SIG-M5 treated with dmso at 0.1 percent for 504 hours (cell line): ENCODE data around the gene CADM2.

Source experiments
- DNase-seq: peaks from one replicate; lab custom pipeline; 2025; ENCODE audit not compliant: unreplicated experiment; lab: John Stamatoyannopoulos, UW

Gene CADM2

DNA sequence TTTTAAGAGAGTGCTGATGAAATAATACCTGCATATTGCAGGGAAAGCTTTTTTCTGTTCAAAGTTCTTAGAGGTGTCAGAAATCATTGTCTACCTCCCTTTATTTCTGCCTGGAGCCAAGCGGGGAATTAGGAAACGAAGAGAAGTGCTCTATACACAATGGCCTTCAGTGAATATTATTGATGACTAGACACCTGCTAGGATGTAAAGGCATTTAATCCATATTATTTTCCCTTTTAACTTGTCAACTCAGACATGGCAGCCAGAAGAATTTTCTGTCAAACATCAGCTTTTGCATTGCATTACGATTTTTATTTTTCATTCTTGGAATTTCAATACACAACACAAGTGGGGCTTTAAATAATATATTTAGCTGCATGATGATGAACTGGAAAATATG, 24.7 kb downstream of the CADM2 start:
- no peak for DNase-seq

- no peak for DNase-seq
These were observed 25.6 kb downstream of the CADM2 start for GRCh38 chr3:84984429-84984828.

DNA sequence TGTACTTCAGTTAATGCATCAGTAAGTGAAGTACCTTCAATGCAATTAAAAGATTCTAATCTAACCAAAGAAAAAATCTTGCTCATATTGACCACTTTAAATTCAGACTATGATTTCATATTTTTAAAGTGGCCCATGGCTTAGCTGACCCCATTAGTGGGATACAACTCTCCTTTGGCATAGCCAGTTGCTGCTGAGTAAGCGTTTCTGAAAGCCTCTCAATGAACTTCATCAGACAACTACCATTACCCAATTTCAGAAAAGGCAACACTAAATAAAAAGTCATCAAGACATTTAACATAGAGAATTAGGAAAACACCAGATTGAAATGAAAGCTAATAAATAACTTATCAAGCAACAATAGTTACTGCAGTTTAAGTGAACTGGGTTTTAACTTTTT, 27.0 kb downstream of the CADM2 start:
- no peak for DNase-seq

- no peak for DNase-seq
These were observed 29.1 kb downstream of the CADM2 start for GRCh38 chr3:84987706-84988504.

- DNase-seq = no peak
These were observed 30.3 kb downstream of the CADM2 start for GRCh38 chr3:84989102-84989501.

DNA sequence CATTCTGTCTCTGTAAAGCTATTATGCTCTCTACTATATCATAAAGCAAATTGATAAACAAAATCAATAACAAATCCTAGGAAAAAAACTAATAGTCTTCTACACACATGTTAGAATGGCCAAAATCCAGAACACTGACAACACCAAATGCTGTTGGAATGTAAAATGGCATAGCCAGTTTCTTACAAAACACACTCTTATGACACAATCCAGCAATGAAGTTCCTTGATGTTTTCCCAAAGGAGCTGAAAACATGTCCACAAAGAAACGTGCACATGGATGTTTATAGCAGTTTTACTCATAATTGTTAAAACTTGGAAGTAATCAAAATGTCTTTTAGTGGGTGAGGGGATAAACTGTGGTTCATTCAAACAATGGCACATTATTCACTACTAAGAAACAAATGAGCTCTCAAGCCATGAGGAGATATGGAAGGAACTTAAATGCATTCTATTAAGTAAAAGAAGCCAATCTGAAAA, 32.7 kb downstream of the CADM2 start:
- DNase-seq = no peak

- no peak for DNase-seq
These were observed 35.2 kb downstream of the CADM2 start for GRCh38 chr3:84993956-84994355.

GRCh38 chr3:84998545-84998944, 39.8 kb downstream of the CADM2 start:
- DNase-seq = no peak

GRCh38 chr3:85003479-85003878, 44.7 kb downstream of the CADM2 start:
- DNase-seq = no peak

GRCh38 chr3:85004147-85004546, 45.4 kb downstream of the CADM2 start:
- DNase-seq = no peak

GRCh38 chr3:85005946-85006345, 47.2 kb downstream of the CADM2 start:
- no peak for DNase-seq

DNA sequence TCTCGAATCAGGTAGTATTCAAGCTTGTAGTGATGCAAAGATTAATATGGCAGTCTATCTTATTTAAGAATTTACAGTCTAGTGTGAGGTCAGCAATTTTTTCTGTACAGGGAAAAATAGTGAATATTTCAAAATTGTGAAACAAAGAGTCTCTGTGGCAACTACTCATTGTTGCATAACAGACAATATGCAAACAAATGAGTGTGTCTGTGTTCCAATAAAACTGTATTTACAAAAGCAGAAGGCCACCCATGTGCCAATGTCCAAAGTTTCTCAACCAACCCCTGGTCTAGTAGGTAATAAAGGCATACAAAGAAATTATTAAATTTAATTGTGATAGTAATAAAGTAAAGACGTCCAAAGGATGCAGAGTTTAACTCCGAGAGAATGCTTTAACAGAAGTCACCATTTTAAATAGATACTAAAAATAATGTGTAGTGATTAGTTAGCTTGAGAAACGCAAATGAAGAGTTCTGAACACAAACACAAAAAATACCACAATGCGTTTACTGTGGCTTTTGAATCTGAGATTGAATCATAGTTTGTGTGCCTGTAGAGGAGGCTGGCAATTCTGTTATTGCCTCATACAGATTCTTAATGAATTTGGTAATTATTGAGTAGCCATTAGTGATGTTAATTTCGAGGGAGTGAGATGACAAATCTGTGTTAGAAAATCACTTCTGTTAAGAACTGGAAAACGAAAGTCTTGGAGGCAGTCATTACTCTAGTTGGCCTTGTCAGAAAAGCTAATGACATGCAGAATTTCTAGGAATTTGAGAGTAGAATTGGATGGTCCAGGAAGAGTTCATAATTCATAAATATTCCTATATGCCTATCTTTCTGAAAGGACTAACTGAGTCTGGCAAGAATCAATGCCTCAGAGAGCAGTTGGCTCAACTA, 48.7 kb downstream of the CADM2 start:
- DNase-seq = peak; percentile 57

DNA sequence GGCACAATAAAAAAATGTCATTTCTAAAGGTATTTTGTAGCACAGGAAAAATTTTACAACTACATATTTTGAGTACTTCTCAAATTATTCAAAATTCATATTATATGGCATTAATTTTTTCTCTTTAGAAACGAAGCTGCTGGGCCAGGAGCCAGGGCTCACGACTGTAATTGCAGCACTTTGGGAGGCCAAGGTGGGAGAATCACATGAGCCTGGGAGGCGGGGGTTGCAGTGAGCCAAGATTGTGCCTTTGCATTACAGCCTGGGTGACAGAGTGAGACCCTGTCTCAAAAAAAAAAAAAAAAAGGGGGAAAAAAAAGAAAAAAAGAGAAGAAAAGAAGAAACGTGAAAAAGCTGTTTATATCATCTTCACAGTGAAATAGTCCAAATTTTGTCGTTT, 62.0 kb downstream of the CADM2 start:
- no peak for DNase-seq

DNA sequence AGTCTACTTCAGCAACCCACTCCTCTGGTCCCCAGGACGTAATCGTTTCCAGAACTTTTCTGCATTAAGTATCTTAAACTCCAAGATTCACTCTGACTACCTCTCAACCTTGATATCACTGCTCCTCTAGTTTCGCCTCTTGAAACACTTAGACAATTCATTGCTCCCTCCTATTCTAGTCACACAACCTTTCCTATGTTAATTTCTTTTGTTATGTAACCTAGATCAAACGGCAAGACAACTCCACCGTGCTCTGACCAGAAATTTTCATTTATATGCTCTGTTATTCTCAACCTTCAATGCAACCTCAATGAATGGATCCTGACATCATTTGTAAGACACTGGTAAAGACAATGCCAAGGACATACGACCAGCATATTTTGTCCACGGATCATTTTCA, 71.3 kb downstream of the CADM2 start:
- no peak for DNase-seq

DNA sequence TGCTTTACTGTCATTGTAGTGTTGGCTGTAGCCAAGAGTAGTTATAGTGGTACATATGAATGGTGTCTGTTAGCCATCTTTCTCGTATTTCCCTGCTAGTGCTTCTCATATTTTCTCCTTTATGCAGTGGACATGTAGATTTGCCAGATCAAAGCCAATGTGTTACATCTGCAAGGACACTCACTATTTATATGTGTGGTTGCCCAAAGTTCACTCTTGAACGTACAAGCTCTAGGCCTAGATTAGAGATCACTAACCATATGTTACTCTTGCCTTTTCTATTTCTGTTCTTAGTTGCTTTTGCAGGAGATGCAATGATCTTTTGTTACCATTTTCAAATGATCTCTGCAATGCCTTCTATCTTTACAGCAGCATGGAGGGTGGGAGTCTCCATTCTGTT, 78.4 kb downstream of the CADM2 start:
- no peak for DNase-seq

GRCh38 chr3:85041001-85041400, 82.2 kb downstream of the CADM2 start:
- no peak for DNase-seq

DNA sequence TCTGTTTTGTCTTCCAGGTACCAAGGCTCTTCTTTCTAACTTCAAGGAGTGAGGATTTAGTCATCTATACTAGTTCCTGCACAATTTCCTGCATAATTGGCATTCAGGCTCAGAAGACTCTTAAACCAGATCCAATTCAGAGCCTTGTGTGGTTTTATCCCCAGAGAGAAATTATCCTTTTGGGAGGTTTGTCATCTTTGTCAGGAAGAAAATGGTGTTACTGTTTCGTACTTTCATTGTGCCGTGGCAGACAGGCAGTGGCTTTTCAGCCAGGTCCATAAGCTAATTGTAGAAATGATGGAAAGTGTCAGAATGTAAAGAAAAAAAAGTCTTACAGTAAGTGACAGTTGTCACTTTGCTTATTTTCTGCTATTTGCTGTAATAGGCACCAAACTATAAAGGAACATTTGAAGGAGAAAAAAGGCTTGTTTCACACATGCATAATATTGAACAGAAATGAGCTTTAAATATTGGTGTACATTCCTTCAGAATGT, 82.8 kb downstream of the CADM2 start:
- DNase-seq = no peak

DNA sequence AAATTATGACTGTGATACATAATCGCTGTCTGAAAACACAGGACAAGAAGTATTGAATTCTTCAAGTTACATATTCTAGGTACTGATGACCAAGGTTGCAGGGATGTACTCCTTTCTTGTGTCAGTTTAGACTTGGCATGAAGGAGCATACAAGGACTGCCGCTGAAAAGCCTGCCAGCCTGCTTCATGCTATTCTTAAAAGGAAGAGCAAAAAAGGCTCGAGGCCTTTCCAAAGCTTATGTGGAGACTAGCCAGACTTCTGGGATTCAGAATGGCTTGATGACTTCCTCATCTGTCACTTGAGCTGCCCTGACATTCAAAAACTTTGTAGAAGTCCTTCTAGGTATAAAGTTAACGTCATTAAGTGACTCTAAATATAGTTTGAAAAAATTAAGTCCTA, 92.0 kb downstream of the CADM2 start:
- no peak for DNase-seq

DNA sequence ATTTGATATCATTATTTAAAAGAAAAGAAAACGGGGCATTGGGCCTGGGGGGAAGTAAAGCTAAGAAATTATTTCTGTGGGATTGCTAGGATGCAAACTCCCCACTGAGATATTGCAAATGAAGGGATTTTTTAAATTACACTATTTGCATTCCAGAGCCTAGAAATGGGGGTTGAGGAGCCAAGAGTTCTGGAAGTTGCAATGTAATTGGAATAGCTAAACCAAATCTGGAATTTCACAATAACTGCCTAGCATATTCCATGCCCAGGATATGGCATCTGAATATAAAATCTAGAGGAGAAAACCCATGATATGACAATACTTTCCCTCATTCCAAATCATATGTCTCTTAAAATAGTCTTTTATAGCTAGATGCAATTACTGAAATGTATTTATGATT, 93.0 kb downstream of the CADM2 start:
- DNase-seq = no peak

DNA sequence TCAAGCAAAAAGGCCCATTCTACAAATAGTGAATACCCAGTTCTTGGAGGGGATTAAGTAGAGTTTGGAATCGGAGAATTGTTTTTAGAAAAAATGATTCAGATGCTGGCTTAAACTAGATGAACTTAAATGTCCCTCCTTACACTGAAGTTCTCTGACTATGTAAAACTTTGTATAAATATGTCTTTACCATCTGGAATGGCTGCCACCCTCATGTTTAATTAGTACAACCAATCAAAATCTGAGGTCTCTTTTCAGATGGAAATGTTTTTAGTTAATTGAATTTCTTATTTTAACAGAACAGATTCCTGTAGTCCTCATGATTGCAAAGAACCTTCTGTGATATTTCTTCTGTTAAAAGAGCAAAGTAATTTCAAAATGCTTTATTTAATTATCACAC, 94.8 kb downstream of the CADM2 start:
- DNase-seq = no peak

DNA sequence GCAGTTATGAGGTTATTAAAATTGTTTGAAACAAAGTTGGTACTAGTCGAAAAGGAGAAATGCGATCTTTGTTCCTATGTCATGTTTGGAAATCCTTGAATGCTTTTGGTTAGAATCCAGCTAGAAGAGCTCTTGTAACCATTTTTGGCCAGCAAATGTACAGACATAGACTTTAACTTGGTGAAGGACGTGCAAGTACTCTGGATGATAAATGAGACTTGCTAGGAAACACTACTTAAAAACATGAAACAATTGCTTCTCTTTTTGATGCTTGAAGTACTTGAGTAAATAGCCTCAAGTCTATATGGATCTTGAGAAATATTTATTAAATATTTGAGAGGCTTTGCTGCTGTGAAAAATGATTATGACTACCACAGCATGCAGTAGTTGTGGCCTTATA, 95.8 kb downstream of the CADM2 start:
- no peak for DNase-seq

DNA sequence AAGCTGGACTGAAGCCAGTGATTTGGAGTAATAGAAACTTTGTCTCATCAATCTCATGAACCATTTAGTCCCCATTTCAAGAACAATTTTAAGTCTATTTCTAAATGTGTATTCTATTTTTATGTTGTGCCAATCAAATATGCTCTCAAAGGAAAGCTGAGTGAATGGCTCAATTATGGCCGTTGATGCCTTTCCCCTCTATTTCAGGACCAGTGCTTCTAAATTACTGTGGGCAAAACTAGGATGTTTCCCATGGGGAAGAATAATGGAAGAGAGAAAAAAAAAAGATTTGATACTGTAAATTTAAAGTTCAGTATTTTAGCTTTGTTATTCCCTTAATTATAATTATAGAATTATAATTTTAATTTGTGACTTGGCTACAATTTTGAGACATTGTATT, 110.1 kb downstream of the CADM2 start:
- DNase-seq = no peak
